Endothelial cell of umbilical vein (primary cell): ENCODE data around the gene ADGRD1. TPM values are rescaled to one million over a fixed set of nuclear protein-coding genes. Genes with fewer than 3 reads are reported as not detected.

Experiments used
- BruUV-seq: library from RNA; stranded (reverse); fragments of 400-500 nt; replicated peaks from 2 replicates; lab custom pipeline; 2021; lab: Mats Ljungman, UMichigan
- CTCF ChIA-PET: fragments of 300-600, 350-600 bp; sonication (Branson Sonifier 250); formaldehyde crosslinking; loops from one replicate; lab custom pipeline; 2021; ENCODE audit warnings: antibody characterized with exemption, inconsistent platforms; lab: Charles Lee
- POLR2A ChIA-PET: fragments of 300-600, 350-600 bp; sonication (Branson Sonifier 250); formaldehyde crosslinking; loops from one replicate; lab custom pipeline; 2021; ENCODE audit warnings: antibody characterized with exemption, inconsistent platforms; lab: Charles Lee
- DNase-seq: peaks from one replicate; pipeline ENCODE4 v3.0.0-alpha.2; 2011; ENCODE audit warnings: low read depth, low spot score
- FAIRE-seq: peaks from 2 replicates; lab custom pipeline; 2011; peaks lifted over from hg19 to GRCh38; lab: Jason Lieb, UNC
- H2AFZ ChIP-seq: 2 replicates; pipeline ENCODE4 v1.6.0; 2012; ENCODE audit warnings: low read depth, low read length, control low read depth, inconsistent platforms
- H3K27ac ChIP-seq: 2 replicates; pipeline ENCODE4 v1.5.1; 2011; ENCODE audit warnings: low read depth, mild to moderate bottlenecking, control low read depth, low read length, moderate library complexity; ENCODE audit not compliant: insufficient read depth
- H3K27me3 ChIP-seq, 2 experiments: 2 replicates each; pipeline versions ENCODE4 v1.6.0 to v1.6.1; 2011; ENCODE audit warnings: low read length in 2 of 2, mixed read lengths in 1 of 2; ENCODE audit not compliant: control insufficient read depth in 2 of 2, insufficient read depth in 2 of 2
- H3K36me3 ChIP-seq, 2 experiments: 2 replicates in 1 of 2; 3 replicates in 1 of 2; pipeline ENCODE4 v1.5.1; 2011; ENCODE audit warnings: low read length in 2 of 2, mild to moderate bottlenecking in 1 of 2, moderate library complexity in 1 of 2; ENCODE audit not compliant: control insufficient read depth in 2 of 2, insufficient read depth in 2 of 2; ENCODE audit errors: extremely low read depth in 1 of 2
- H3K4me1 ChIP-seq: 3 replicates; pipeline ENCODE4 v1.5.1; 2011; ENCODE audit warnings: mild to moderate bottlenecking, low read length; ENCODE audit not compliant: control insufficient read depth, insufficient read depth; ENCODE audit errors: extremely low read depth
- H3K4me2 ChIP-seq: 2 replicates; pipeline ENCODE4 v1.6.1; 2011; ENCODE audit warnings: low read length, control low read depth, mixed read lengths; ENCODE audit not compliant: insufficient read depth
- H3K4me3 ChIP-seq, 3 experiments: fragments of 200-600 bp in 1 of 3; sonication (generic), shearing (Covaris generic) in 1 of 3; replicated peaks in 1 of 3; 2 replicates each; pipeline ENCODE4 v1.5.1; 2011 to 2016; ENCODE audit warnings: control low read depth in 3 of 3, low read length in 3 of 3, mild to moderate bottlenecking in 2 of 3, inconsistent platforms in 1 of 3, low read depth in 1 of 3, moderate library complexity in 1 of 3; ENCODE audit not compliant: insufficient read depth in 1 of 3
- H3K79me2 ChIP-seq: 2 replicates; pipeline ENCODE4 v1.6.0; 2012; ENCODE audit warnings: low read length, inconsistent platforms; ENCODE audit not compliant: control insufficient read depth, insufficient read depth
- H3K9ac ChIP-seq: replicated peaks from 2 replicates; pipeline ENCODE3; 2011; ENCODE audit warnings: low read length, control low read depth; ENCODE audit not compliant: insufficient read depth; ENCODE audit errors: extremely low read depth
- H3K9me1 ChIP-seq: replicated peaks from 3 replicates; pipeline ENCODE4 v1.6.0; 2011; ENCODE audit warnings: mild to moderate bottlenecking, low read length; ENCODE audit not compliant: control insufficient read depth, insufficient read depth; ENCODE audit errors: extremely low read depth
- H3K9me3 ChIP-seq: replicated peaks from 2 replicates; pipeline ENCODE4 v1.5.1; 2012; ENCODE audit warnings: low read length, inconsistent platforms; ENCODE audit not compliant: control insufficient read depth, insufficient read depth
- H4K20me1 ChIP-seq: replicated peaks from 2 replicates; pipeline ENCODE3; 2011; ENCODE audit warnings: mild to moderate bottlenecking, low read length; ENCODE audit not compliant: control insufficient read depth, insufficient read depth; ENCODE audit errors: extremely low read depth
- EZH2 ChIP-seq: IDR thresholded peaks from 2 replicates; pipeline ENCODE4 v1.6.1; 2012; ENCODE audit warnings: borderline replicate concordance, low read depth, mild to moderate bottlenecking, moderate library complexity, low read length, inconsistent platforms; ENCODE audit not compliant: severe bottlenecking
- FOS ChIP-seq: IDR thresholded peaks from 2 replicates; pipeline ENCODE4 v1.6.1; 2011; ENCODE audit warnings: mild to moderate bottlenecking, low read length, moderate library complexity, borderline replicate concordance; ENCODE audit not compliant: insufficient read depth
- GATA2 ChIP-seq: IDR thresholded peaks from 2 replicates; pipeline ENCODE4 v1.7.0; 2011; ENCODE audit warnings: low read depth, mild to moderate bottlenecking, moderate library complexity, mixed read lengths, low read length; ENCODE audit not compliant: insufficient read length, insufficient read depth
- JUN ChIP-seq: IDR thresholded peaks from 2 replicates; pipeline ENCODE4 v1.6.1; 2011; ENCODE audit warnings: borderline replicate concordance, low read depth; ENCODE audit not compliant: insufficient read length, insufficient read depth
- MAX ChIP-seq: IDR thresholded peaks from 2 replicates; pipeline ENCODE4 v1.6.1; 2011; ENCODE audit not compliant: insufficient read depth, insufficient read length
- MYC ChIP-seq: IDR thresholded peaks from one replicate; pipeline ENCODE4 v1.6.1; 2011; ENCODE audit warnings: mild to moderate bottlenecking, low read depth, low read length
- POLR2A ChIP-seq: IDR thresholded peaks from 2 replicates; pipeline ENCODE4 v1.6.1; 2012; ENCODE audit warnings: low read depth, mild to moderate bottlenecking, control low read depth, low read length
- POLR2AphosphoS5 ChIP-seq: IDR thresholded peaks from 2 replicates; pipeline ENCODE4 v1.6.1; 2012; ENCODE audit warnings: low read depth, mild to moderate bottlenecking, control low read depth, low read length, moderate library complexity; ENCODE audit not compliant: insufficient read depth
- dilution Hi-C: fragments of 300-500 bp; cut with MboI; formaldehyde crosslinking; loops from one replicate; pipeline ENCODE4 v1.15.0; 2019; ENCODE audit warnings: low sequenced_read_pairs; ENCODE audit not compliant: extremely low pct_ligation_motif_present
- intact Hi-C: fragments of 100-400 bp; cut with micrococcal nuclease; formaldehyde crosslinking; loops from one replicate; pipeline ENCODE4 v1.10.0; 2022
- polyA plus RNA-seq, 4 experiments: library from polyadenylated mRNA; depleted of rRNA in 3 of 4; stranded (reverse) in 3 of 4; unstranded in 1 of 4; fragments of >200 nt; gene quantifications; 2 replicates each; pipeline versions ENCODE4 v1.2.1 to v1.2.3, GENCODE V29; 2011 to 2012; ENCODE audit warnings: missing spikeins in 1 of 4
- total RNA-seq: library from RNA; stranded (reverse); gene quantifications from 2 replicates; pipeline ENCODE4 v1.2.3, GENCODE V29; 2021
- TF ChIP-seq, protein P1 (sequence below), 2 donors: IDR thresholded peaks; 1 replicate in 1 of 2; 2 replicates in 1 of 2; pipeline ENCODE4 v1.5.1; 2011; ENCODE audit warnings: low read length in 2 of 2, mild to moderate bottlenecking in 2 of 2, moderate library complexity in 2 of 2, control low read depth in 1 of 2, inconsistent platforms in 1 of 2, low read depth in 1 of 2; ENCODE audit not compliant: insufficient read depth in 1 of 2; ENCODE audit errors: extremely low read depth in 1 of 2

ADGRD1 gene
- total and polyA plus RNA-seq, 2 donors (not counting 3 experiments of a cell fraction or from before 2014, with no cell fraction given): 0.07 TPM; not detected in 1

- Histone ChIP-seq H3K9ac (no peak overlapping the region), H3K4me2 (no peak overlapping the region), H3K79me2 (no peaks in the 10 kb centered on the region), H4K20me1 (no peaks in the 10 kb centered on the region), H3K27ac (no peak overlapping the region), H2AFZ (no peak overlapping the region), H3K36me3 (no peaks in the 10 kb centered on the region), H3K4me3 (no peak overlapping the region), H3K4me1 (no peaks in the 10 kb centered on the region), H3K27me3 (no peaks in the 10 kb centered on the region), H3K9me3 (no peaks in the 10 kb centered on the region), H3K9me1 (no peaks in the 10 kb centered on the region)
- dilution Hi-C loops: no loop called here
- DNase-seq (no peak), FAIRE-seq (no peak)
- TF ChIP-seq FOS (no peak), JUN (no peak), MYC (no peak), EZH2 (no peak)
- TF ChIP-seq, protein P1, sequence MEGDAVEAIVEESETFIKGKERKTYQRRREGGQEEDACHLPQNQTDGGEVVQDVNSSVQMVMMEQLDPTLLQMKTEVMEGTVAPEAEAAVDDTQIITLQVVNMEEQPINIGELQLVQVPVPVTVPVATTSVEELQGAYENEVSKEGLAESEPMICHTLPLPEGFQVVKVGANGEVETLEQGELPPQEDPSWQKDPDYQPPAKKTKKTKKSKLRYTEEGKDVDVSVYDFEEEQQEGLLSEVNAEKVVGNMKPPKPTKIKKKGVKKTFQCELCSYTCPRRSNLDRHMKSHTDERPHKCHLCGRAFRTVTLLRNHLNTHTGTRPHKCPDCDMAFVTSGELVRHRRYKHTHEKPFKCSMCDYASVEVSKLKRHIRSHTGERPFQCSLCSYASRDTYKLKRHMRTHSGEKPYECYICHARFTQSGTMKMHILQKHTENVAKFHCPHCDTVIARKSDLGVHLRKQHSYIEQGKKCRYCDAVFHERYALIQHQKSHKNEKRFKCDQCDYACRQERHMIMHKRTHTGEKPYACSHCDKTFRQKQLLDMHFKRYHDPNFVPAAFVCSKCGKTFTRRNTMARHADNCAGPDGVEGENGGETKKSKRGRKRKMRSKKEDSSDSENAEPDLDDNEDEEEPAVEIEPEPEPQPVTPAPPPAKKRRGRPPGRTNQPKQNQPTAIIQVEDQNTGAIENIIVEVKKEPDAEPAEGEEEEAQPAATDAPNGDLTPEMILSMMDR (IDR thresholded peaks at IDR 0.05; ENCODE audit: extremely low read depth in 1 of 2, insufficient read depth in 1 of 2, low read depth in 1 of 2, low read length in 2 of 2): no peak
- POLR2A ChIA-PET: no interaction called here
- CTCF ChIA-PET: no interaction called here
- BruUV-seq: no TSS peak
- intact Hi-C loops: no loop called here
These were observed 146.4 kb downstream of the ADGRD1 start for GRCh38 chr12:131100031-131100674.

DNA sequence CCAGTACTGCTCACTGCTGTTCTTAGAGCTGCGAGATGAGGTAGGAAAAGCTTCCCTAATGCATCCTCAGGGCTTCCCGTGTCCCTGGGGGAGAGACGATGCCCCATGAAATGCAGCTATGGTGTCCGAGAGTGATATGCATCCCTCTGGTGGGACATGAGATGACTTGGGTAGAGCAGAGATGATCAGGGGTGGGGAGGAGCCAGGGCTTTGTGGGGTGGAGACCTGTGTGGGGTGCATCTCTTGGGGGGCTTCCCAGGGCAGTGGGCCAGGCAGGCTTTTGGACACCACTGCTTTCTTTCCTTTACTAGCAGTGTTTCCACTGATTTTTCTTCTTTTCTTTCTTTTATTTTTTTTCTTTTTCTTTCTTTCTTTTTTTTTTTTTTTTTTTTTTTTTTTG, 147.3 kb downstream of the ADGRD1 start:
- FAIRE-seq: no peak
- no peaks in the 10 kb centered on the region for H3K9me1 ChIP-seq
- H2AFZ ChIP-seq: no peak overlapping the region
- no peak overlapping the region for H3K4me2 ChIP-seq
- H3K9me3 ChIP-seq: no peaks in the 10 kb centered on the region
- H3K79me2 ChIP-seq: no peaks in the 10 kb centered on the region
- no peak overlapping the region for H3K4me3 ChIP-seq
- dilution Hi-C loops (no loop called here), intact Hi-C loops (no loop called here)
- CTCF ChIA-PET: no interaction called here
- no peak overlapping the region for H3K9ac ChIP-seq
- BruUV-seq: no TSS peak
- no peak for DNase-seq
- no peaks in the 10 kb centered on the region for H3K27me3 ChIP-seq
- H3K27ac ChIP-seq: no peak overlapping the region
- TF ChIP-seq GATA2: no peak
- TF ChIP-seq EZH2: no peak
- TF ChIP-seq POLR2AphosphoS5: no peak
- no peak for TF ChIP-seq MYC
- TF ChIP-seq JUN: no peak
- TF ChIP-seq, protein P1 (IDR thresholded peaks at IDR 0.05; ENCODE audit: extremely low read depth in 1 of 2, insufficient read depth in 1 of 2, low read depth in 1 of 2, low read length in 2 of 2): no peak
- TF ChIP-seq POLR2A: no peak
- TF ChIP-seq MAX: no peak
- H4K20me1 ChIP-seq: no peaks in the 10 kb centered on the region
- H3K36me3 ChIP-seq: no peaks in the 10 kb centered on the region
- H3K4me1 ChIP-seq: no peaks in the 10 kb centered on the region
- POLR2A ChIA-PET: no interaction called here
